Suppressor macrophage (primary cell): ENCODE results near the gene GPR37L1.
"Not testable (repeated sequence)": the region's sequence is repeated elsewhere in the genome, so short reads cannot be mapped to it uniquely, and the experiment has no call there.

Source experiments
- DNase-seq, 4 experiments: peaks; one replicate each; pipeline ENCODE4 v3.0.0-alpha.2; 2020 to 2022

GPR37L1 gene

GRCh38 chr1:202155478-202156021 lies 32.8 kb downstream of the GPR37L1 start:
- DNase-seq: peak; percentile 87 to 94 (median 92)

- no peak for DNase-seq
Measured at GRCh38 chr1:202156590-202156989, 33.9 kb downstream of the GPR37L1 start.

- DNase-seq: no peak
Measured at GRCh38 chr1:202157945-202158344, 35.2 kb downstream of the GPR37L1 start.

GRCh38 chr1:202158810-202159533 lies 36.3 kb downstream of the GPR37L1 start:
- DNase-seq: no peak

GRCh38 chr1:202159534-202160371 lies 37.0 kb downstream of the GPR37L1 start:
- peak; percentile 37 to 66 (median 54) for DNase-seq

- DNase-seq: peak; percentile 81 to 94 (median 89)
Measured at GRCh38 chr1:202160377-202160940, 37.7 kb downstream of the GPR37L1 start, which contains the start of gene PTPN7. Gene PTPN7 (minus strand): TSS chr1:202160602. CDS start chr1:202159402, 1,200 bp downstream.

GRCh38 chr1:202161151-202162046 lies 38.7 kb downstream of the GPR37L1 start:
- peak; percentile 40 to 71 (median 60) for DNase-seq

GRCh38 chr1:202162047-202162417 lies 39.3 kb downstream of the GPR37L1 start:
- peak; percentile 26 to 55 (median 46) for DNase-seq

GRCh38 chr1:202162418-202163280 lies 39.9 kb downstream of the GPR37L1 start:
- DNase-seq: peak; percentile 67 to 86 (median 82)

- DNase-seq: no peak
Measured at GRCh38 chr1:202163281-202164270, 40.9 kb downstream of the GPR37L1 start.

- DNase-seq: peak in 3 of 4 experiments; percentile 26 to 55 (median 34)
Measured at GRCh38 chr1:202164271-202165037, 41.7 kb downstream of the GPR37L1 start.

GRCh38 chr1:202165267-202165941 lies 42.7 kb downstream of the GPR37L1 start:
- no peak for DNase-seq

- DNase-seq: no peak
Measured at GRCh38 chr1:202165942-202166843, 43.5 kb downstream of the GPR37L1 start.

GRCh38 chr1:202167054-202167453 lies 44.3 kb downstream of the GPR37L1 start:
- not testable (repeated sequence) for DNase-seq

GRCh38 chr1:202167708-202168415 lies 45.1 kb downstream of the GPR37L1 start:
- DNase-seq: no peak

GRCh38 chr1:202168861-202169260 lies 46.1 kb downstream of the GPR37L1 start:
- no peak for DNase-seq
